ENCODE measurements around the gene SSX4.
"Not testable (repeated sequence)": the region's sequence is repeated elsewhere in the genome, so short reads cannot be mapped to it uniquely, and the experiment has no call there.

DNA sequence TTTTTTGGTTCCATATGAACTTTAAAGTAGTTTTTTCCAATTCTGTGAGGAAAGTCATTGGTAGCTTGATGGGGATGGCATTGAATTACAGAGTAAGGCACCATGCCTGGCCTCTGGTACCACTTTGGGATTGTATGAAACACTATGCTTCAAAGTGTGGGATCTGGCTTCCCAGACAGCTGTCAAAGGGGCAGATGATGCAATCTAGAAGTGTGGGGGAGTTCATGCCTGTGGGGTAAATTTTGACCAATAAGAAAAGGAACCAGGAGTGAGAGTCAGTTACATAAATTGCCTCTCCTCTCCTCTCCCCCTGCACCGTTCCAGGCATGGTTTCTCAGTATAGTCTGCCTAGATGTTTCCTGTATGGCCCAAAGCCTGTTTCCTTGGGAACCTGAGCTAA is 14.5 kb downstream of the SSX4 start:
- not testable (repeated sequence) for TF ChIP-seq POLR2AphosphoS5 (IDR thresholded peaks at IDR 0.05); POLR2A (IDR thresholded peaks at IDR 0.05); EP300 (IDR thresholded peaks at IDR 0.05; ENCODE audit: low read depth)
- TF ChIP-seq, protein P1, sequence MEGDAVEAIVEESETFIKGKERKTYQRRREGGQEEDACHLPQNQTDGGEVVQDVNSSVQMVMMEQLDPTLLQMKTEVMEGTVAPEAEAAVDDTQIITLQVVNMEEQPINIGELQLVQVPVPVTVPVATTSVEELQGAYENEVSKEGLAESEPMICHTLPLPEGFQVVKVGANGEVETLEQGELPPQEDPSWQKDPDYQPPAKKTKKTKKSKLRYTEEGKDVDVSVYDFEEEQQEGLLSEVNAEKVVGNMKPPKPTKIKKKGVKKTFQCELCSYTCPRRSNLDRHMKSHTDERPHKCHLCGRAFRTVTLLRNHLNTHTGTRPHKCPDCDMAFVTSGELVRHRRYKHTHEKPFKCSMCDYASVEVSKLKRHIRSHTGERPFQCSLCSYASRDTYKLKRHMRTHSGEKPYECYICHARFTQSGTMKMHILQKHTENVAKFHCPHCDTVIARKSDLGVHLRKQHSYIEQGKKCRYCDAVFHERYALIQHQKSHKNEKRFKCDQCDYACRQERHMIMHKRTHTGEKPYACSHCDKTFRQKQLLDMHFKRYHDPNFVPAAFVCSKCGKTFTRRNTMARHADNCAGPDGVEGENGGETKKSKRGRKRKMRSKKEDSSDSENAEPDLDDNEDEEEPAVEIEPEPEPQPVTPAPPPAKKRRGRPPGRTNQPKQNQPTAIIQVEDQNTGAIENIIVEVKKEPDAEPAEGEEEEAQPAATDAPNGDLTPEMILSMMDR (IDR thresholded peaks at IDR 0.05), result not testable (repeated sequence)
